KMS-11 (cell line): Measurements from ENCODE around the gene NREP.

ENCODE experiments used
- H2AFZ ChIP-seq: fragments of 200-600 bp; sonication (generic); 2 replicates; pipeline ENCODE4 v1.6.1; 2016; ENCODE audit warnings: antibody characterized with exemption, mixed run types, low read depth
- H3K27ac ChIP-seq: fragments of 200-600 bp; sonication (generic); 2 replicates; pipeline ENCODE4 v1.6.1; 2016; ENCODE audit warnings: mild to moderate bottlenecking, mixed run types
- H3K27me3 ChIP-seq: fragments of 200-600 bp; sonication (generic); 2 replicates; pipeline ENCODE4 v1.6.1; 2017; ENCODE audit warnings: mild to moderate bottlenecking, low read depth, mixed run types, moderate library complexity; ENCODE audit not compliant: insufficient read depth
- H3K36me3 ChIP-seq: fragments of 200-600 bp; sonication (generic); 2 replicates; pipeline ENCODE4 v1.6.1; 2017; ENCODE audit warnings: mild to moderate bottlenecking, mixed run types; ENCODE audit not compliant: insufficient read depth
- H3K4me1 ChIP-seq: fragments of 200-600 bp; sonication (generic); 2 replicates; pipeline ENCODE4 v1.6.1; 2016; ENCODE audit warnings: mild to moderate bottlenecking, low read depth, mixed run types; ENCODE audit not compliant: poor library complexity, severe bottlenecking
- H3K4me2 ChIP-seq: fragments of 200-600 bp; sonication (generic); 2 replicates; pipeline ENCODE4 v1.7.0; 2016; ENCODE audit warnings: mild to moderate bottlenecking, mixed run types
- H3K4me3 ChIP-seq: fragments of 200-600 bp; sonication (generic); IDR thresholded peaks from 2 replicates; pipeline ENCODE4 v1.6.1; 2017; ENCODE audit warnings: low read depth, low read length, mixed read lengths; ENCODE audit not compliant: insufficient read depth
- H3K79me2 ChIP-seq: fragments of 200-600 bp; sonication (generic); 2 replicates; pipeline ENCODE4 v1.6.1; 2016; ENCODE audit warnings: low read depth, mixed run types; ENCODE audit not compliant: insufficient read depth
- H3K9ac ChIP-seq: fragments of 200-600 bp; sonication (generic); 2 replicates; pipeline ENCODE4 v1.6.1; 2016; ENCODE audit warnings: mild to moderate bottlenecking, mixed run types
- H4K20me1 ChIP-seq: fragments of 200-600 bp; sonication (generic); 2 replicates; pipeline ENCODE4 v1.6.1; 2016; ENCODE audit warnings: mild to moderate bottlenecking, mixed run types; ENCODE audit not compliant: insufficient read depth
- TF ChIP-seq, protein P1 (sequence below): fragments of 200-600 bp; sonication (generic); conservative IDR thresholded peaks from 2 replicates; pipeline ENCODE4 v1.6.1; 2017; ENCODE audit warnings: low read depth, mild to moderate bottlenecking, antibody characterized with exemption, low read length, moderate library complexity, mixed read lengths

Gene NREP

DNA sequence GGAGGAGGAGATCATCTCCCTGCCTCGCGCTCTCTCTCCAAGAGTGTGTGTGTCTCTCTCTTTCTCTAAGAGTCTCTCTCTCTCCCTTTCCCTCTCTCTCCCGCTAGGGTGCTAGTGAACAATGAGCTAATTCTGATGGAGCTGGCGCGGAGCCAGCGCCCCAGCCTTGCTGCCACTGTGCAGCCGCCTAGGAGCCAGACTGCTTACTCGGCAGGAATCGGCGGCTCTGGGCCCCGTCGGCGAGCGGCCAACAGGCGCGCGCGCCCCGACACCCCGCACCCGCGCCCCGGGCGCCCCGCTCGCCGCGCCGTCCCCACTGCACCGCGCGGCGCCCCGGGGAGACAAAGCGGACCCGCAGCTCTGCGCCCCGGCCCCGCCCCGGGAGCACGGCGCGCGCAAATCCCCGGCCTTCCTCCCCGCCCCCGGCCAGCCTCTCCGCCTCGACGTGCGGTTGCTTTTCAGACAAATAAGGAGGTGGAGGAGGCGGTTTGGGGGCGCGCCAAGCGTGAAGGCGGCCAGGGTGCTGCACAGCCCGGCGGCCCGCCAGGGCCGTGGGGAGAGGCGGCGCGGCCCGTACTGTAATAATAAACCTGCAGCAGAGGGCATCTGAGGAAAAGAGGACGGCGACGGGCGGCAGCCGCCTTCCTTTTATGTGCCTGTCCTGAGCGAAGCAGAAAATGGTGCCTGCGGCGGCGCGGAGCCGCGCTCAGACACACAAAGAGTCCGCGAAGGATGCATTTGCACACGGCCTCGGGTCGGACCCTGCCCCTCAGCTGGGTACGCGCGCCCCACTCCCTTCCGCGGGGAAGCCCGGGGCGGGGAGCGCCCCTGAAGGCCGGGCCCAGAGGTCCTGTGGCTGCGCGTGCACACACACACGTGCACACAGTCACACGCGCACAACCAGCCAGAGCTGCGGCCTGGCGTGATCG, 625 bp upstream of the NREP start:
- H3K36me3 ChIP-seq: no peaks in the 10 kb centered on the region
- no peak overlapping the region for H3K4me3 ChIP-seq
- peak overlapping the region; percentile 95 for H3K9ac ChIP-seq
- TF ChIP-seq, protein P1, sequence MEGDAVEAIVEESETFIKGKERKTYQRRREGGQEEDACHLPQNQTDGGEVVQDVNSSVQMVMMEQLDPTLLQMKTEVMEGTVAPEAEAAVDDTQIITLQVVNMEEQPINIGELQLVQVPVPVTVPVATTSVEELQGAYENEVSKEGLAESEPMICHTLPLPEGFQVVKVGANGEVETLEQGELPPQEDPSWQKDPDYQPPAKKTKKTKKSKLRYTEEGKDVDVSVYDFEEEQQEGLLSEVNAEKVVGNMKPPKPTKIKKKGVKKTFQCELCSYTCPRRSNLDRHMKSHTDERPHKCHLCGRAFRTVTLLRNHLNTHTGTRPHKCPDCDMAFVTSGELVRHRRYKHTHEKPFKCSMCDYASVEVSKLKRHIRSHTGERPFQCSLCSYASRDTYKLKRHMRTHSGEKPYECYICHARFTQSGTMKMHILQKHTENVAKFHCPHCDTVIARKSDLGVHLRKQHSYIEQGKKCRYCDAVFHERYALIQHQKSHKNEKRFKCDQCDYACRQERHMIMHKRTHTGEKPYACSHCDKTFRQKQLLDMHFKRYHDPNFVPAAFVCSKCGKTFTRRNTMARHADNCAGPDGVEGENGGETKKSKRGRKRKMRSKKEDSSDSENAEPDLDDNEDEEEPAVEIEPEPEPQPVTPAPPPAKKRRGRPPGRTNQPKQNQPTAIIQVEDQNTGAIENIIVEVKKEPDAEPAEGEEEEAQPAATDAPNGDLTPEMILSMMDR: no peak
- H3K79me2 ChIP-seq: 0 out of 2 replicates have a peak, but pooled peaks cover 12% of the 10 kb centered on the region
- peak overlapping the region; percentile 99 for H3K27ac ChIP-seq
- H3K4me2 ChIP-seq: peak overlapping the region; percentile 75
- no peaks in the 10 kb centered on the region for H4K20me1 ChIP-seq
- H3K4me1 ChIP-seq: peaks cover 36% of the 10 kb centered on the region
- H3K27me3 ChIP-seq: no peaks in the 10 kb centered on the region
- H2AFZ ChIP-seq: peak overlapping the region; percentile 60

DNA sequence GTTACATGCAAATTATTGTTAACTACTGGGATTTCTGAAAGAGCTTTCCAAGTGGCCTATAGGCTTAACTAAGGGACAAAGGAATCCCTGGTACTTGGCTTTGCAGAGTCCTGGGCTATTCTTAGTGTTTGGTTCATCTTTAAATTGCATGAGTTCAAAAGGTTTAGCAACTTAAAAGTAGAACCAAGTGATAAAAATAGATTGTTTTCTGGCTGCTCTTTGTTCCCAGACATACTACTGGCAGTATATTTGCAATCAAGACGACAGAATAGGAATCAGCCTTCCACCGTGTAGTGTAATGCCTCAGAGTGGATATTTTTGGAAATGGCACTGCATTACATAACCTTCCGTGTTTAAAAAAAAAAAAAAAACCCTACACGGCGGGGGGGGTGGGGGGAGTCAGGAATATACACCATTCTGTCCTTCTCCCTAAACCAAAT, 1.0 kb downstream of the NREP start:
- Histone ChIP-seq H3K4me2 (peak overlapping the region; percentile 87), H3K36me3 (no peaks in the 10 kb centered on the region), H3K27me3 (no peaks in the 10 kb centered on the region), H3K4me1 (peaks cover 36% of the 10 kb centered on the region), H3K27ac (peak overlapping the region; percentile 99; the same call in 1 of the 2 replicates), H3K9ac (peak overlapping the region; percentile 81; the same call in 1 of the 2 replicates), H3K4me3 (no peak overlapping the region), H2AFZ (peak overlapping the region; percentile 69), H4K20me1 (no peaks in the 10 kb centered on the region), H3K79me2 (0 out of 2 replicates have a peak, but pooled peaks cover 12% of the 10 kb centered on the region)
- TF ChIP-seq, protein P1: no peak

DNA sequence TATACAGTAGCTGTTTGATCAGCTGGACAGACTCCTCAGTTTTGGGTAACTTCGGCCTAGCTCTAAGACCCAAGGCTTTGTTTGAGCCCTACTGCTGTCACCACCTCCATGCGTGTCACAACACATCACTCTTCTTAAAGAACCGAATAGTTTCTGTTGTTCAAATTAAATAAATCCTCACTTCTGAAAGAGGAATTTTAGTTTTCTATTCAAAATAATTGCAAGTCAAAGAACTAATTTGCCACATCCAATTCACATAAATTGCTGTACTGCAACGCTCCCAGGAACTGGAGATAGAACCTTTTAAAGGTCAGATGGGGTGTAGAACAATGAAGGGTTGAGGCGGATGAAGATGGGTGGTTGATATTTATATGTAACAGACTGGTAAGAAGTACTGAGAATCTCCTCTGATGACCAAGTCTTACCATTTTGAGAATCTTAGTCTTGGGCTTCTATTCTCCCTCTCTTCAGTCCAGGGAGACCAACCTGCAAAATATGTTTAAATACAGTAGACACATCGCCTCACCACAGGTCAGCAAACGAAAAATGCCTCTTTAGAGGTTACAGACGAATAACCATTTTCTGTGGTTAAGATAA, 1.6 kb downstream of the NREP start:
- peak overlapping the region; percentile 81; the same call in 1 of the 2 replicates for H3K9ac ChIP-seq
- H3K4me1 ChIP-seq: peaks cover 36% of the 10 kb centered on the region
- H3K79me2 ChIP-seq: 0 out of 2 replicates have a peak, but pooled peaks cover 12% of the 10 kb centered on the region
- H3K36me3 ChIP-seq: no peaks in the 10 kb centered on the region
- peak overlapping the region; percentile 87 for H3K4me2 ChIP-seq
- peak overlapping the region; percentile 16; the same call in 1 of the 2 replicates for H2AFZ ChIP-seq
- no peaks in the 10 kb centered on the region for H3K27me3 ChIP-seq
- peak overlapping the region; percentile 99; the same call in 1 of the 2 replicates for H3K27ac ChIP-seq
- TF ChIP-seq, protein P1: no peak
- H4K20me1 ChIP-seq: no peaks in the 10 kb centered on the region
- H3K4me3 ChIP-seq: no peak overlapping the region

DNA sequence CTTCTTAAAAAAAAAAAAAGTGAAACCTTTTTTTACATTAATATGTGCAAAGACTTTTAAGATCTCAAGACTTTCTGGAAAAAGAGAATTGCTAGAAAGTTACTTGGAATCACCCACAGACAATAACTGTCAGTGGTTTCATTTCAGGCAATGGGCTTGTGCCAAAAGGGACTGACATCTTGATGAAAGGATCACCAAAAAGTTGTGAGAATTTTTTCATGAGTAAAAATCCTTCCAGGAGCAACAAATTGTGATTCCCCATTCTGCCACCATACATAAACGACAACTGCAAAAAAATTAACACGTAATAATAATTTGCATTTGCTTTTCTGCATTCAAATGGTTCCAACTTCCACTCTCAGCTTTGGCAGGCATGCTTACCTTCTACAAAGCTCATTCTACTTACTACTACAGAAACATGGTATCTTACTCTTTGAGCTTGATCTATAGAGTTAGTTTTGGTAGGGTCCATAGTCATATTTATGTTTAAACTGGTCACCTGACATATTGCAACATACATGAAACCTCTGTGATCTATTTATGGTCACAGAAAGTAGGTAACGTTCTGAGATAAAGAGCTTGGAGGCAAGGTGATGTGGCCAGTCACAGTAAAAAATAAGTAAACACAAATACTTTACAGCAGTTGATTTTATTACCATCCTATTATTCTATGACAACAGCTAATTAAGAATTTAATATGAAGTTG, 3.0 kb downstream of the NREP start:
- Histone ChIP-seq H3K9ac (peak overlapping the region; percentile 7; the same call in 1 of the 2 replicates), H3K36me3 (no peaks in the 10 kb centered on the region), H3K4me3 (no peak overlapping the region), H3K27me3 (no peaks in the 10 kb centered on the region), H3K27ac (peak overlapping the region; percentile 15; the same call in 1 of the 2 replicates), H4K20me1 (no peaks in the 10 kb centered on the region), H3K4me1 (peaks cover 35% of the 10 kb centered on the region), H2AFZ (no peak overlapping the region; the same call in 1 of the 2 replicates), H3K4me2 (peak overlapping the region; percentile 87), H3K79me2 (0 out of 2 replicates have a peak, but pooled peaks cover 12% of the 10 kb centered on the region)
- TF ChIP-seq, protein P1: no peak
